Nephron progenitor cell (in vitro differentiated cells): ENCODE data around the gene ETV2.
A peak's percentile ranks its signal among the peaks of the same experiment; 100 is the strongest.
"Not testable (repeated sequence)": the region's sequence is repeated elsewhere in the genome, so short reads cannot be mapped to it uniquely, and the experiment has no call there.

Experiments used
- DNase-seq: peaks from one replicate; pipeline ENCODE4 v3.0.0; 2021
- H3K27ac Mint-ChIP-seq: 2 replicates; pipeline ENCODE4 v1.8.0; 2021; ENCODE audit warnings: mild to moderate bottlenecking, moderate library complexity, mixed read lengths
- H3K27me3 Mint-ChIP-seq: 2 replicates; pipeline ENCODE4 v1.8.0; 2021; ENCODE audit warnings: mild to moderate bottlenecking, low read depth, mixed read lengths; ENCODE audit not compliant: poor library complexity
- H3K36me3 Mint-ChIP-seq: 2 replicates; pipeline ENCODE4 v1.8.0; 2021; ENCODE audit warnings: low read depth, mixed read lengths
- H3K4me1 Mint-ChIP-seq: 2 replicates; pipeline ENCODE4 v1.8.0; 2021; ENCODE audit warnings: mixed read lengths
- H3K4me3 Mint-ChIP-seq: 2 replicates; pipeline ENCODE4 v1.8.0; 2021; ENCODE audit warnings: mild to moderate bottlenecking, moderate library complexity, mixed read lengths
- H3K9me3 Mint-ChIP-seq: 2 replicates; pipeline ENCODE4 v1.8.0; 2021; ENCODE audit warnings: mild to moderate bottlenecking, moderate library complexity, mixed read lengths
- TF ChIP-seq, protein P1 (sequence below): fragments of 200-600 bp; sonication (generic); IDR thresholded peaks from 2 replicates; pipeline ENCODE4 v1.5.0; 2021; ENCODE audit warnings: antibody characterized with exemption

The ETV2 gene

DNA sequence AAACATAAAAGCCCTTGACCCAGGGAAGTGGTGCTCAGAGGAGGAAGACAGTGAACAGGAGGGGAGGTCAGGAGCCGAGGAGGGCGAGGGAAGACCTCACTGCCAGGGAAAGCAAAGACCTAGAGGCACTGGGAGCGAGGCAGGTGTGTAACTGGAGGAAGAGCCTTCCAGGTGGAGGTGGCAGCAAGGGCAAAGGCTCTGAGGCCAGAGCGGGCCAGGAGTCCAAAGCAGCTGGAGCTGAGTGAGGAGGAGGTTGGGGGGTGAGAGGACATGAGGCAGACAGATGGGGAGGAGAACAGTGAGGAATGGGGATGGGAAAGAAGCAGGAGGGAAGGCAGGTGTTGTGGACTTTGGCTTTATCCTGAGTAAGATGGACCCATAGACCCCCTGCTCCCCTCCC is 28.4 kb downstream of the ETV2 start:
- TF ChIP-seq, protein P1, sequence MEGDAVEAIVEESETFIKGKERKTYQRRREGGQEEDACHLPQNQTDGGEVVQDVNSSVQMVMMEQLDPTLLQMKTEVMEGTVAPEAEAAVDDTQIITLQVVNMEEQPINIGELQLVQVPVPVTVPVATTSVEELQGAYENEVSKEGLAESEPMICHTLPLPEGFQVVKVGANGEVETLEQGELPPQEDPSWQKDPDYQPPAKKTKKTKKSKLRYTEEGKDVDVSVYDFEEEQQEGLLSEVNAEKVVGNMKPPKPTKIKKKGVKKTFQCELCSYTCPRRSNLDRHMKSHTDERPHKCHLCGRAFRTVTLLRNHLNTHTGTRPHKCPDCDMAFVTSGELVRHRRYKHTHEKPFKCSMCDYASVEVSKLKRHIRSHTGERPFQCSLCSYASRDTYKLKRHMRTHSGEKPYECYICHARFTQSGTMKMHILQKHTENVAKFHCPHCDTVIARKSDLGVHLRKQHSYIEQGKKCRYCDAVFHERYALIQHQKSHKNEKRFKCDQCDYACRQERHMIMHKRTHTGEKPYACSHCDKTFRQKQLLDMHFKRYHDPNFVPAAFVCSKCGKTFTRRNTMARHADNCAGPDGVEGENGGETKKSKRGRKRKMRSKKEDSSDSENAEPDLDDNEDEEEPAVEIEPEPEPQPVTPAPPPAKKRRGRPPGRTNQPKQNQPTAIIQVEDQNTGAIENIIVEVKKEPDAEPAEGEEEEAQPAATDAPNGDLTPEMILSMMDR, result no peak
- H3K4me3 Mint-ChIP-seq, result no peak overlapping the region

DNA sequence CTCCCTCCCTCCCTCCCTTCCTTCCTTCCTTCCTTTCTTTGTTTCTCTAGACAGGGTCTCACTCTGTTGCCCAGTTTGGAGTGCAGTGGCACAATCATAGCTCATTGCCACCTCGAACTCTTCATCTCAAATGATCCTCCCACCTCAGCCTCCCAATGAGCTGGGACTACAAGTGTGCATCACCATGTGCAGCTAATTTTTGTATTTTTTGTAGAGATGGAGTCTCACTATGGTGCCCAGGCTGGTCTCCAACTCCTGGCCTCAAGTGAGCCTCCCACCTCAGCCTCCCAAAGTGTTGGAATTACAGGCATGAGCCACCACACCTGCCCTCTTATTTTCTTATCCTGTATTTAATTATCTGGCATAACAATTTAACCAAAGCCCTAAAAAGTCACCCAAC is 29.1 kb downstream of the ETV2 start:
- TF ChIP-seq, protein P1, result no peak
- H3K36me3 Mint-ChIP-seq, result no peaks in the 10 kb centered on the region
- no peak overlapping the region for H3K4me3 Mint-ChIP-seq
- DNase-seq, result no peak
- H3K27me3 Mint-ChIP-seq, result peaks cover 73% of the 10 kb centered on the region
- H3K4me1 Mint-ChIP-seq, result no peaks in the 10 kb centered on the region
- H3K9me3 Mint-ChIP-seq, result no peaks in the 10 kb centered on the region
- H3K27ac Mint-ChIP-seq, result no peak overlapping the region

More for the DNA sequence above, 28.4 kb downstream of the ETV2 start:
- Mint-ChIP-seq H3K9me3 (no peaks in the 10 kb centered on the region), H3K27me3 (peaks cover 66% of the 10 kb centered on the region), H3K27ac (no peak overlapping the region), H3K36me3 (peaks cover 5% of the 10 kb centered on the region), H3K4me1 (no peaks in the 10 kb centered on the region)
- DNase-seq, result no peak

DNA sequence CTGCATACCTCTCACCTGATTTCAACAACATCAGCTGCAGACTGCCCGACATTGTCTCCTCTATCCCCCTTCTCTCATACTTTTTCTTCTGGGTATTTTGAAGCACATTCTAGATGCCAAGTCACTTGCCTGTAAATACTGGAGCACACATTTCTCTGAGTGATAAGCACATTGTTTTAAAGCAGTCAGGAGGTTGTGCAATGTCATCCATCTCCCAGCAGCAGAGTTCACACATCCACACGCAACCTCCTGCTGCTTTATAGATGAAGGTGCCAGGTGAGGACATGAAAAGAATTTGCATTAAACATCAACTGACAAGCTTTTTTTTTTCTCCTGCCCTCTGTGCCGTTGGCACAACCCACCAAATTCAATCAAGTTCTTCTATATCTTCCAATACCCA is 30.3 kb downstream of the ETV2 start:
- Mint-ChIP-seq H3K4me3 (no peak overlapping the region), H3K27me3 (peaks cover 84% of the 10 kb centered on the region), H3K36me3 (no peaks in the 10 kb centered on the region), H3K27ac (no peak overlapping the region), H3K9me3 (no peaks in the 10 kb centered on the region), H3K4me1 (no peaks in the 10 kb centered on the region)
- TF ChIP-seq, protein P1, result no peak
- no peak for DNase-seq

DNA sequence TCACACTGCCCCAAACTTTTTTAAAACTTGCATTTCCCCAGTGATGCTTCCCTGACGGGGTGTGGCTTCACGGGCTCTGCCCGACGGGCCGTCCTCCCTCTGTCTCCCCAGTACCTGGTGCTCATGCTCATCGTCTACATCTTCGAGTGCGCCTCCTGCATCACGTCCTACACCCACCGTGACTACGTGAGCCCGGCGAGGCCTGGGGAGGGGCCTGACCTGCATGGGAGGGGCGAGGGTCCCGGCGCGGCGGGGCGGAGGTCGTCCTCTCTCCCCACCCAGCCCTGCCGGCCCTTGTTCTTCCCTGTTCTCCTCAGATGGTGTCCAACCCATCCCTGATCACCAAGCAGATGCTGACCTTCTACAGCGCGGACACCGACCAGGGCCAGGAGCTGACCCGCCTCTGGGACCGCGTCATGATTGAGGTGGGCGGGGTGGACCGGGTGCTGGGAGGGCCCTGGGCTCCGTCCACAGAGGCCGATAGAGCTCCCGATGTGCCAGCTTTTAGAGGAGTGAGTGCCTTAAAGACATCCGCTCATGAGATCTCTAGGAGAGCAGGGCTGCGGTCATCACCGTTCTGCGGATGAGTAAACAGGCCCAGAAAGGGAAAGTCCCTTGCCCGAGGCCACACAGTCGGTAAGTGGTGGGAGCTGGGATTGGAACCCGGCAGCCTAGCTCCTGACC is 31.7 kb downstream of the ETV2 start:
- peaks cover 96% of the 10 kb centered on the region for H3K27me3 Mint-ChIP-seq
- H3K4me1 Mint-ChIP-seq, result no peaks in the 10 kb centered on the region
- peak; percentile 55 for DNase-seq
- H3K4me3 Mint-ChIP-seq, result peak overlapping the region; percentile 71
- H3K9me3 Mint-ChIP-seq, result no peaks in the 10 kb centered on the region
- no peaks in the 10 kb centered on the region for H3K36me3 Mint-ChIP-seq
- TF ChIP-seq, protein P1, result no peak
- no peak overlapping the region for H3K27ac Mint-ChIP-seq

DNA sequence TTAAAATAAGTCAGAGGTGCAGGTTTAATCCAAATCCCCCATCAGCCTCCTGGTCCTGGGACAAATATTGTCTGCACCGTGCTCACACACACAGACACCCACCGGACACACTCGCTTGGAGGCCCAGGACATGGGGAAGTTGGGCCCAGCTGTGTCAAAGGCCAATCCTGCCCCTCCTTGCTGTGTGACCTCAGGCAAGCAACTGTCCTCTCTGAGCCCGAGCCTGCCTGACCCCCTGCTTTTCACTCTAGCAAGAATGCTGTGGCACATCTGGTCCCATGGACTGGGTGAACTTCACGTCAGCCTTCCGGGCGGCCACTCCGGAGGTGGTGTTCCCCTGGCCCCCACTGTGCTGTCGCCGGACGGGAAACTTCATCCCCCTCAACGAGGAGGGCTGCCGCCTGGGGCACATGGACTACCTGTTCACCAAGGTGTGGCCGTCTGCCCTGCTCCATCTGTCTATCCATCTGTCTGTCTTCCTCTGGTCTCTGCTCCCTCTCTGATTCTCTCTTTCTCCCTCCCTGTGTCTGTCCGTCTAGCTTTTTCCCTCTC is 34.1 kb downstream of the ETV2 start:
- Mint-ChIP-seq H3K4me3 (no peak overlapping the region), H3K27me3 (peaks cover 79% of the 10 kb centered on the region), H3K4me1 (no peaks in the 10 kb centered on the region), H3K9me3 (no peaks in the 10 kb centered on the region), H3K27ac (no peak overlapping the region), H3K36me3 (no peaks in the 10 kb centered on the region)
- no peak for DNase-seq
- TF ChIP-seq, protein P1, result no peak

DNA sequence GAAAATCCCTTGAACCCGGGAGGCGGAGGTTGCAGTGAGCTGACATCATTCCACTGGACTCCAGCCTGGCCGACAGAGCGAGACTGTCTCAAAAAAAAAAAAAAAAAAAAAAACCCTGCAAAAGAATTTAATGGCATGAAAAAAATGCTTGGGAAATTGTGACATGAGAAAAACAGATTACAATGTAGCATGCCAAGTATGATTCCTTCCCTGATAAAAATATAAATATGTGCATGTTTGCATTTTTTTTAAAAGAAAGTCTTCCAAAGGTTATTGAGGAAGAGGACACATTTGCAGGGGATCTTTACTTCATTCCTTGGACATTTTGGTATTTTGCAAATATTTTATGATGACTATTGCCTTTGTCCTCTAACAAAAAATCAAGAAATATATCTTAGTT is 48.3 kb downstream of the ETV2 start:
- H3K4me1 Mint-ChIP-seq, result no peaks in the 10 kb centered on the region
- TF ChIP-seq, protein P1, result no peak
- peaks cover 25% of the 10 kb centered on the region for H3K27me3 Mint-ChIP-seq
- H3K36me3 Mint-ChIP-seq, result no peaks in the 10 kb centered on the region
- no peak overlapping the region for H3K4me3 Mint-ChIP-seq
- no peaks in the 10 kb centered on the region for H3K9me3 Mint-ChIP-seq
- H3K27ac Mint-ChIP-seq, result no peak overlapping the region
- no peak for DNase-seq

DNA sequence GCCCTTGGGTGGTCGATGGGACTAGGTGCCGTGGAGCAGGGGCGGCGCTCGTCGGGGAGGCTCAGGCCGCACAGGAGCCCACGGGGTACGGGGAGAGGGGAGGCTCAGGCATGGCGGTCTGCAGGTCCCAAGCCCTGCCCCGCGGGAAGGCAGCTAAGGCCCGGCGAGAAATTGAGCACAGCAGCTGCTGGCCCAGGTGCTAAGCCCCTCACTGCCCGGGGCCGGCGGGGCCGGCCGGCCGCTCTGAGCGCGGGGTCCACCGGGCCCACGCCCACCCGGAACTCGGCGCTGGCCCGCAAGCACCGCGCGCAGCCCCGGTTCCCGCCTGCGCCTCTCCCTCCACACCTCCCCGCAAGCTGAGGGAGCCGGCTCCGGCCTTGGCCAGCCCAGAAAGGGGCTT is 49.6 kb downstream of the ETV2 start:
- not testable (repeated sequence) for DNase-seq, H3K4me1 Mint-ChIP-seq, H3K27ac Mint-ChIP-seq, H3K4me3 Mint-ChIP-seq, H3K36me3 Mint-ChIP-seq, H3K9me3 Mint-ChIP-seq
- H3K27me3 Mint-ChIP-seq, result peaks cover 13% of the 10 kb centered on the region
